HUDEP-2 (cell line): ENCODE data around the gene FGD4.

Source experiments
- DNase-seq, 76 experiments: peaks; one replicate each; lab custom pipeline; 2025; ENCODE audit not compliant: unreplicated experiment in 76 of 76; lab: John Stamatoyannopoulos, UW

FGD4 gene

GRCh38 chr12:32659908-32660440 lies 260.6 kb downstream of the FGD4 start:
- DNase-seq = no peak

DNA sequence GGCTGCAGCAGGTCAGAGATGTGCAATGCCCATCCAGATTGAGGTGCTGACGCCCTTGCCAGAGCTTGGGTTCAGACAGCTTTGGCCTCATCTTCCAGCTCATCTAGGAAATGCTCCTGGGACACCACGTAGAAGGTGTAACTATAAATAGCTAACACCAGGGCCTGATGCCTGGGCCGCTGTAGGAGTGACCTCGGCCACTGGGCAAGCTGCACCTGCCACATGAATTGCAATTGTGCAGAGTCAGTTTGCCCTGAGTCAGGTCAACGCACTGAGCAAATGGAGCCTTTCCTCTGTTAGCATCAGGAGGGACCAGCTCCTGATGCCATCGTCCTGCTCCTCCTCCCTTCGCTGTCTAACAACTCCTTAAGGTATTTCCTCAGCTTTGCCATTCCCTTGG lies 262.3 kb downstream of the FGD4 start:
- DNase-seq = no peak

DNA sequence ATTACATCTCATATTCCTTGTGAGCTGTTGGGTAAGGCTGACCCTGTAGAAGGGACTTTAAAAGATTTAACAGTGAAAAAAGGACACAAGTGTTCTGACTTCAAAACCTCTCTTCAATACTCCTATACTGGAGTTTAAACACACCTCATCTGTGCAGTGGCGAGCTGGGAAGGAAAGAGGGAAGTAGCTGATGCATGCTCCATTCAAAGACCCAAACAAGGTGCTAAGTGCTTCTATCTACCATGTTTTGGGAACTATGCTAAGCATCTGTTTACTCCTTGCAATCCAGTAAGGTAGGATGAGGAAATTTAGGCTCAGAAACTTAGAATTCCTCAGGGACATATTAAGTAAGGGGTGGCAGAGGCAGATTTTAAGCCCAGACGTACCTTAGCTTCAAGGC lies 263.3 kb downstream of the FGD4 start:
- no peak for DNase-seq

- no peak for DNase-seq
Measured at GRCh38 chr12:32666018-32666417, 266.7 kb downstream of the FGD4 start.

DNA sequence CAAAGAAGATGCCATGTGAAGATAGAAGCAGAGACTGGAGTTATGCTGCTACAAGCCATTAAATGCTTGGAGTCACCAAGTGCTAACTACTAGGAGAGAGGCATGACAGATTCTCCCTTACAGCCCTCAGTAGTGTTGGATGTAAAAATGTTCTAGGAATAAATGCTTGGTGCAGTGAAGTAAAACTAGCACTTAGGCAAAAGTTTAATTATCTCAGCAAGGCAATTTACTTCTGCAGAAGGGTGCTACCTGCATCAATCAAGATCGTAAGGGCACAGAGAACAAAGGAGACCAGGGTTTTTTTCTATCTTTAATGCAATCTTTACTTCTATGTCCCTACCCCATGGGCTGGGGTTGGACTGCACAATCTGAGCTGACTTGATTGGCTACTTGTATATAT lies 270.2 kb downstream of the FGD4 start:
- no peak for DNase-seq

- DNase-seq = peak in 18 of 76 experiments; percentile 1 to 38 (median 16)
Measured at GRCh38 chr12:32671930-32672780, 272.8 kb downstream of the FGD4 start.

DNA sequence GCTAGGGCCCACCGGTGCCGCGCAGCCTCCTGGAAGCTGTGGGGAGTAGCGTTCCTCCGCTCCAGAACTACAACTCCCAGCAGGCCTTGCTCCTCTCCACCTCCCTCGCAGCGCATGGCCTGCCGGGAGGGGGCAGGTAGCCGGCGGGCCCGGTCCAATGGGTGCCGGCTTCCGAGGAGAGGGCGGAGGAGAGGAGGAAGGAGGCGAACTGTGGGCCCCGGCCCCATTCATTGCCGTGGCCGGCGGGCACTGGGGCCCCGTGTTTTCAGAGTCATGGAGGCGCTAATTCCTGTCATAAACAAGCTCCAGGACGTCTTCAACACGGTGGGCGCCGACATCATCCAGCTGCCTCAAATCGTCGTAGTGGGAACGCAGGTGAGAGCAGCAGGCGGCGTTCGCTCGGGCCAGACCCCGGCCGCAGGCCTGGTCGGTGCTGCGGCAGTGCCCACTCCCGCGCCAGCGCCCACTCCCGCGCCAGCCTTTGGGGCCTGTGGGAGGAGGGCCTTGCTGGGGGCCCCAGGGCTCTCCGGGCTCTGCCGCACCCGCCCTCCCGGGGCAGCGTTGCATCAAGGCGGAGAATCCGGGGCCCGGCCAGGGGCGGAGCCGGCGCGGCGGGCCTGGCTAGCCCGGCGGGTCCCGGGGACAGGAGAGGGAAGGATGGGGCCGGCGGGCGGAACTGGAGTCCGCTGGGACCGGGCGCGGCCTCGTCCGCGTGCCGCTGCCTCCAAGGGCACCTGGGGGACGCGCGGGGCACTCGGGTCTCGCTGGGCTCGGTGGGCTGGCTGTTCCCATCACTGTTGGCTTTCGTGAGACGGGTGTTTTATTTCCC lies 279.9 kb downstream of the FGD4 start, which contains the start of gene DNM1L:
Gene DNM1L (plus strand): TSS at position 211 of the 829 bp plus-strand sequence. CDS start 63 bp downstream, at position 274.
- peak in 75 of 76 experiments; percentile 44 to 92 (median 85) for DNase-seq

- DNase-seq = peak in 2 of 76 experiments; percentile 48 to 62
Measured at GRCh38 chr12:32679920-32680237, 280.5 kb downstream of the FGD4 start.

DNA sequence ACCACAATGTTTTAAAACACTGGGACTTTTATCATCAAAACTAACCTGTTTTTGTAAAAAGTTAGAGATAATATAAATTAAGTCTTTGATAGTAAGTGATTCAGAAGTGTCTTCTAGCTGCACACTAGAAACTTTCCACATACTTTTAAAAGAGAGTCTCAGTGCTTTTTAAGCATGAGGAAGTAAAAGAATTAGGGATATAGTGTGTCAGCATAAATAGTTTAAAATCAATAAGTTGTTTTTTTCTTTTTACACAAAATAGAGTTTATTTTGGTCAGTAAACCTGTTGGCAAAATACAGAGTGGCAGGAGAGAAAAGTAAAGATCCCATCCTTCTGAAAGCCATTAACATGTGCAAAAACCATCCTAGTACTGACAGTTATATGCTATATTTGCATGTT lies 281.4 kb downstream of the FGD4 start:
- DNase-seq = no peak

- DNase-seq = no peak
Measured at GRCh38 chr12:32681272-32681671, 281.9 kb downstream of the FGD4 start.

GRCh38 chr12:32686340-32686739 lies 287.0 kb downstream of the FGD4 start:
- DNase-seq = no peak

DNA sequence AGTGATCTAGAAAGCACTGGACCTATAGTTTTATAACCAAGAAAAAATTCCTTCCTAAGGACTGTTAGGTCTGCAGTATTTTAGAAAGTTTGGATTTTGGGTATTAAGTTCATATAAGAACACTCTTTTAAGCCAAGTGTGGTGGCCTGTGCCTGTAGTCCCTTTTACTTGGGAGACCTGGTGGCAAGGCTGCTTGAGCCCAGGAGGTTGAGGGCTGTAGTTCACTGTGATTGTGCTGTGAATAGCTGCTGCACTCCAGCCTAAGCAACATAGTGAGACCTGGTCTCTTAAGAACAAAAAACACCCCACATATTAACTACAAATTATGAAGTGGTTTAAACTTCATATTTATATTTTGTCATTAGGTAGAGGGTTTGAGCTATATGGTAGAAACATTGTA lies 289.4 kb downstream of the FGD4 start:
- DNase-seq = no peak

GRCh38 chr12:32690927-32691326 lies 291.6 kb downstream of the FGD4 start:
- DNase-seq = no peak

GRCh38 chr12:32692358-32692757 lies 293.0 kb downstream of the FGD4 start:
- no peak for DNase-seq

- DNase-seq = no peak
Measured at GRCh38 chr12:32693036-32693435, 293.7 kb downstream of the FGD4 start.
